NK-92 (cell line): ENCODE data around the gene IFNGR2.
"Not testable (repeated sequence)": the region's sequence is repeated elsewhere in the genome, so short reads cannot be mapped to it uniquely, and the experiment has no call there.

ENCODE experiments used
- DNase-seq: peaks from one replicate; lab custom pipeline; 2025; ENCODE audit not compliant: unreplicated experiment; lab: John Stamatoyannopoulos, UW

Gene IFNGR2, protein sequence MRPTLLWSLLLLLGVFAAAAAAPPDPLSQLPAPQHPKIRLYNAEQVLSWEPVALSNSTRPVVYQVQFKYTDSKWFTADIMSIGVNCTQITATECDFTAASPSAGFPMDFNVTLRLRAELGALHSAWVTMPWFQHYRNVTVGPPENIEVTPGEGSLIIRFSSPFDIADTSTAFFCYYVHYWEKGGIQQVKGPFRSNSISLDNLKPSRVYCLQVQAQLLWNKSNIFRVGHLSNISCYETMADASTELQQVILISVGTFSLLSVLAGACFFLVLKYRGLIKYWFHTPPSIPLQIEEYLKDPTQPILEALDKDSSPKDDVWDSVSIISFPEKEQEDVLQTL

GRCh38 chr21:33403128-33403785 is at the start of gene IFNGR2:
IFNGR2 (plus strand) TSS chr21:33403413; CDS start chr21:33403544, 131 bp downstream.
- no peak for DNase-seq

GRCh38 chr21:33355355-33355754 is 47.9 kb upstream of the IFNGR2 start:
- DNase-seq, result no peak

- DNase-seq, result no peak
These were observed 47.2 kb upstream of the IFNGR2 start for GRCh38 chr21:33355996-33356395.

- DNase-seq, result no peak
These were observed 46.0 kb upstream of the IFNGR2 start for GRCh38 chr21:33357177-33357576.

GRCh38 chr21:33359446-33359845 is 43.8 kb upstream of the IFNGR2 start:
- DNase-seq, result no peak

- no peak for DNase-seq
These were observed 42.9 kb upstream of the IFNGR2 start for GRCh38 chr21:33360281-33360680.

DNA sequence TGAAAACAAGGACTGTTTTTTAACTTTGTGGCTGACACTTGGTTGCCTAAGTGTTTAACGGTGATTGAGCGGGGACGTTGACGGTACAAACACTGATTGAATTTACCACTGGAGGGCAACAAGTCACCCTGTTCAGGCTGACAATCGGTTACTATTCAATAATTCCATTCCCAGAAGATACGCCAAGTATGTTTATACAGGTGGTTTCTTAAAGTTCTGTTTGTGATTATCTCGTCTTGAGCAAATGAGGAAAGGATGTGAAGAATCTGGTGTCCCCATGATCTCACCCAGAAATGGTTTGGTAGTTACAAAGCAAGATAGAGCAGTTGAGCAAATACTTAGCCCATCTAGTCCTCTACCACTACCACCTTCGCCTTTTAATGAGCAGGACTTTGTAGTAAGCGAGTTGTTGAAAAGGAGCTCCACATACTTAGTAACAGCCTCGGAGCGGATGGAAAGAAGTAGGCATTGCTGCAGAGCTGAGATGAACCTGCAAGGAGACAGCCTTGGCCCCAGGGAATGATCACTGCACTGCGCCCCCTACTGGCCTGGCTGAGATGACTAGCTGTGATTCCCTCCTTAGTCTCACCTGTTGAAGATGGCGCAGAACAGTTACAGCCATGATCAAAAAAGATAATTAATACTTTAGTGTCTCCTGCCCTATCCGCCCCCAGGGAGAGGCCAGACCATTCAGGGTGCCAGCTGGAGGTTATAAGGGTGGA is 42.2 kb upstream of the IFNGR2 start:
- no peak for DNase-seq

DNA sequence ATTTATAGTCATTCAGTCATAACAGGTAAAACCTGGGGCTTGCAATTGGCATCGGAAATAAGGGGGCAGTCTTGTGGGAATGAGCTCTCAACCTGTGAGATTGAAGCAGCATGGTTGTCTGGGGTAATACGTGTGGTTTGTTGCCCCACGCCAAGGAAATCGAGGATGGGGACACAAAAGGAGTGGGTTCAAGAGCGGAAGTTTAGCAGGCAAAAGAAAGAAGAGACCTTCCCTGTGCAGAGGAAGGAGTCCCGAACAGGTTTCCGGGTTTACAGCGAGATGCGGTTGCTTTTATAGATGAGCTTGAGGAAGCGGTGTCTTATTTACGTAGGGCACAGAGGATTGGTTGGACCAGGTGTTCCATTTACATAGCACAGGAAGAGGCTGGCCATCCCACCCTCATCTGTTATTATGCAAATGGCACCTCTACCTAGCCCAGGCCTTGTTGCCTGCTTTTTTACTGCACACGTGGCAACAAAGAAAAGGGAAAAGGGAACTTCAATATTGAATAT is 41.1 kb upstream of the IFNGR2 start:
- no peak for DNase-seq

GRCh38 chr21:33363911-33364609 is 39.2 kb upstream of the IFNGR2 start:
- DNase-seq, result not testable (repeated sequence)

DNA sequence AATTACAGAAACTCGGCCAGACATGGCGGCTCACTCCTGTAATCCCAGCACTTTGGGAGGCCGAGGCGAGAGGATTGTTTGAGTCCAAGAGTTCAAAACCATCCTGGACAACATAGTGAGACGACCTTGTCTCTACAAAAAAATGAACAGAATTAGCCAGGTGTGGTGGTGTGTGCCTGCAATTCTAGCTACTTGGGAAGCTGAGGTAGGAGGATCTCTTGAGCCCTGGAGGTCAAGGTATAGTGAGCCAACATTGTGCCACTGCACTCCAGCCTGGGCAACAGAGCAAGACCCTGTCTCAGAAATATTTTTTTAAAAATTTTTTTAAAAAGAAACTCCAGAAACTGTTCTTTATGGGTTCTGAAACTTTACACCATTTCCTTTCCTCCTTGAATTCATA is 38.4 kb upstream of the IFNGR2 start:
- DNase-seq, result no peak

DNA sequence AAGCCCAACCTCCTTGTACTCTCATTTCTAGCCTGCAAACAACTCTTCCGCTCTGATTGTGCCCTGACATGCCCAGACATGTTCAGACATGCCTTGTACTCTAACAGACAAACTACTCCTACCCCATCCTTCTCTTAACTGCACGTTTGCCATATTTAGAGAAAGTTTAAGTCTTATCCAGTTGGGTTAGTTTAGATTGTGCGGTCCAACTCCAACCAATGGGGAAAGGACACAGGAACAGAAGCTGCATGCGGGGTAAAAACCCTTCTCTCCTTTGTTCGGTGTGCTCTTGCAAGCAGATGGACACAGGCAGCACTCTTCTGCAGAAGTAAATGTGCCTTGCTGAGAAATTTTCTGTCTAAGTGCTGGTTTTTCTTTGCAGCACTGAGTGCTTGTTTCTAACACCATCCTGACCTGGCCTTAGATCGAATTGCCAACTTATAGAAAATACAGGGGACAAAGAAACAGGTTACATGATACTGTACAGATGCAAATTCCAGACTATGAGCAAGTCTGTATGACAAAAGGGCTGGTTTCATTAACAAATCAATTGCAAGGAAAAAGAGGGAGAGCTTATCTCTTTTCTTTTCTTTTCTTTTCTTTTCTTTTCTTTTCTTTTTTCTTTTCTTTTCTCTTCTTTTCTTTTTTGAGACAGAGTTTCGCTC is 35.8 kb upstream of the IFNGR2 start:
- no peak for DNase-seq

DNA sequence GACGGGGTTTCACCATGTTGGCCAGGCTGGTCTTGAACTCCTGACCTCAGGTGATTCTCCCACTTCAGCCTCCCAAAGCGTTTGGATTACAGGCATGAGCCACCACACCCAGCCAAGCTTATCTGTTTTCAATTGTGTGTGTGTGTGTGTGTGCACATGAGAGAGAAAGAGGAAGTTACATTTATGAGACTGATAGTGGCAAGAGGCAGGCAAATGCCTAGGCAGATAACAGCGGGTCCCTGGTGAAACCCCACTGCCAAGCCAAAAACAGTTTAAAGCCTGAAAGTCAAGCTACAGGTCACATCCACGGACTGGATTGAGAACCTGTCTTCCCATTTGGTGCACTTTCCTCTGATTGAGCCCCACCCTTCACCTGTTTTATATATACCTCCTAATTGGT is 35.1 kb upstream of the IFNGR2 start:
- DNase-seq, result no peak

GRCh38 chr21:33368576-33368975 is 34.6 kb upstream of the IFNGR2 start:
- DNase-seq, result no peak

- no peak for DNase-seq
These were observed 33.6 kb upstream of the IFNGR2 start for GRCh38 chr21:33369586-33369985.

GRCh38 chr21:33370305-33370704 is 32.9 kb upstream of the IFNGR2 start:
- no peak for DNase-seq

DNA sequence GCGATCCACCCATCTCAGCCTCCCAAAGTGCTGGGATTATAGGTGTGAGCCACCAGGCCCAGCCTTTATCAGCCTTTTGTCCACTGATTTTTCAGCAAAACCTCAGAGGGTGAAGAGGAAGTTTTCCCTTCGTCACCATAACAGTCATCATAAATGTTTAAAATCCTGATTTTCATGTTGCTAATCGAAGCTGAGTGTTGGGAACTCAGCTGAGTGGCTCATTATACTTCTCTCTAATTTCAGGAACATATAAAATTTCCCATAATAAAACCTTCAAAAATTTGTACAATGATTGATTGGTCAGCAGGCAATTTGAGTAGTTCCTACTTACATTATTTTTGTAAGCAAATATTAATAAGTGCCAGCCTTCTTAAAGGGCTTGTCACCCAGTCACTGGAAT is 31.8 kb upstream of the IFNGR2 start:
- no peak for DNase-seq

DNA sequence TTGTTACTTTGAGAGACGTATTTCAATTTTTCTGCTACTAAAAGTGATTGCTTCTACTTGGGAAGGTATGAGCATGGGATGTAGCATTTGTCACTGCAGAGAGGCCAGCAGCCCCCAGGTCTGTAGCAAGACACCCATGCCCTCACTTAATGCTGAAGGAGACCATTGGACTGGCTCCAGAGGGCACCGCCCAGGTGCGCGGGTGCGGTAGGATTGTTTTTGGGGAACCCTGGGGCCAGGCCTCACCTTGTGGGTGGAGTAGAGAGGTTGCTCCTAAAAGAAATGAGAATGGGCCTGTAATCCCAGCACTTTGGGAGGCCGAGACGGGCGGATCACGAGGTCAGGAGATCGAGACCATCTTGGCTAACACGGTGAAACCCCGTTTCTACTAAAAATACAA is 30.6 kb upstream of the IFNGR2 start:
- DNase-seq, result no peak

DNA sequence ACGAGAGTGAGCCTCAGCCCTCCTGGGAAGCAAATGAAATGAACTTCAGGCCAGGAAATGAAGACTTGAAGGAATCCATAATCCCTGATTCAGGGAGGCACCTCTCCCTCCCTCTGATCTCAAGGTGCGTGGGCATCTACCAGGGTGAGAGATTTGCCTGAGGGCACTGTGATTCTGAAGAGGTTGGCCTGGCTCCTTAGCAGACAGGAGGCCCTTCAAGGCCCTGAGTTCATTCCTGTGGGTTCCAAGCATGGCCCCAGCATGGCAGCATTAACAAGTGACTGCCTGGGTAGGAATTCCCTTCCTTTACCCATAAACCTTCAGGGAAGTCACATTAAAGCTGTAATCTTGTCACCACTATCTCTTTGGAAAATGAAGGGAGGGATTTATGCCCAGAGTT is 29.8 kb upstream of the IFNGR2 start:
- DNase-seq, result no peak

DNA sequence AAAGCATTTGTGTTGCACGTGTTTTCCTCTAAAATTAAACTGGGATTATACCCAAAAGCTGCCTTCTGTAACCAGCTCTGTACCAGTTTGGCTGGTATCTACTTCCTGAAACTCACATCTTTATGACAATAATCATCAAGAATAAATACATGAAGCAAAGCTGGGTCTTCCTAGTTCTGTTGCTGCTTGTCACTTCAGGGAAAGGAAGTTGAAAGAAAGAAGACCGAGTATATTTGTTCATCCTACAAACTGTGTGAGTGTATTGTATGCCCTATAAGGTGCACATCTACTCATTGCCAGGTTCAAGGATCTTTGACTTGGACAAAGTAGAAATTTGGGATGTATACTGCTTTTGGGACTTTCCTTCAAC is 29.1 kb upstream of the IFNGR2 start:
- DNase-seq, result no peak

DNA sequence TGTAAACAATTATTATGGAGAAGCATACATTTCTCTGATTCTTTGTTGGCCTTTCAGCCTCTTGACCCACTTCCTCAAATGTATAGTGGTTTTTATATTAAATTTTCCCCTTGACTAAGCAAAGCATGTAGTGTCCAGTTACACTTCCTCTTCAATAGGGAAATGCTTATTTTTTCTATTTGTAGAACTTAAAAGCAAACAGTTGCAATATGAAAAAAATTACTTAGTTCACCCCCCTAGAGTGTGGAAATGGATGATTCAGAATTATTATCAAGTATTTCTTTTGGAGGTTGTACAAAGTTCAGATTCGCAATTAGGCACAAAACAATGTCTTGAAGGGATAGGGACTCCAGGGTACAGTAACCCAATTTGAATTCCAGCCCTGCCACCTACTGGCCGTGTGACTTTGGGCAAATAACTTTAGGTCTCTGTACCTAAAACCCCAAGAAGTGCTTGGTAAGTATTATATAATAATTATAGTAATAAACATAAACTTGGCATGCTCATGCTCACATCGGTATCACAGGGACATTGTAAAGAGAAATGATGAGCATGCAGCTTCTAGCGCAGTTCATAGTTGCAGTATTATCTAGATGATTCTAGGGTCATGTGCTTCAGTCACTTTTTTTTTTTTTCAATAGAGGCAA is 28.6 kb upstream of the IFNGR2 start:
- DNase-seq, result no peak
